Progenitor cell of endocrine pancreas (in vitro differentiated cells): ENCODE data around the gene DLL1. TPM values are rescaled to one million over a fixed set of nuclear protein-coding genes. Genes with fewer than 3 reads are reported as not detected.

Source experiments
- DNase-seq: peaks from one replicate; pipeline ENCODE4 v3.0.0; 2021; ENCODE audit warnings: low spot score; ENCODE audit not compliant: unreplicated experiment
- H3K27ac Mint-ChIP-seq: 2 replicates; pipeline ENCODE4 v1.8.0; 2021; ENCODE audit warnings: mild to moderate bottlenecking, moderate library complexity, mixed read lengths
- H3K27me3 Mint-ChIP-seq: 2 replicates; pipeline ENCODE4 v1.8.0; 2021; ENCODE audit warnings: mixed read lengths
- H3K36me3 Mint-ChIP-seq: 2 replicates; pipeline ENCODE4 v1.8.0; 2022; ENCODE audit warnings: mixed read lengths; ENCODE audit not compliant: insufficient read depth
- H3K4me1 Mint-ChIP-seq: 2 replicates; pipeline ENCODE4 v1.8.0; 2021; ENCODE audit warnings: low read depth, mixed read lengths
- H3K4me3 Mint-ChIP-seq: 2 replicates; pipeline ENCODE4 v1.8.0; 2021; ENCODE audit warnings: low read depth, mild to moderate bottlenecking, moderate library complexity, mixed read lengths
- H3K9me3 Mint-ChIP-seq: 2 replicates; pipeline ENCODE4 v1.8.0; 2021; ENCODE audit warnings: low read depth, mixed read lengths
- CTCF ChIP-seq: fragments of 200-600 bp; sonication (generic); IDR thresholded peaks from one replicate; pipeline ENCODE4 v1.5.0; 2021; ENCODE audit warnings: antibody characterized with exemption, mild to moderate bottlenecking; ENCODE audit not compliant: unreplicated experiment
- total RNA-seq: library from RNA; stranded (reverse); gene quantifications from 2 replicates; pipeline ENCODE4 v1.2.1, GENCODE V29; 2021

DLL1 gene
- total RNA-seq, 1 donor from 2014 or later, result 75.3 TPM

DNA sequence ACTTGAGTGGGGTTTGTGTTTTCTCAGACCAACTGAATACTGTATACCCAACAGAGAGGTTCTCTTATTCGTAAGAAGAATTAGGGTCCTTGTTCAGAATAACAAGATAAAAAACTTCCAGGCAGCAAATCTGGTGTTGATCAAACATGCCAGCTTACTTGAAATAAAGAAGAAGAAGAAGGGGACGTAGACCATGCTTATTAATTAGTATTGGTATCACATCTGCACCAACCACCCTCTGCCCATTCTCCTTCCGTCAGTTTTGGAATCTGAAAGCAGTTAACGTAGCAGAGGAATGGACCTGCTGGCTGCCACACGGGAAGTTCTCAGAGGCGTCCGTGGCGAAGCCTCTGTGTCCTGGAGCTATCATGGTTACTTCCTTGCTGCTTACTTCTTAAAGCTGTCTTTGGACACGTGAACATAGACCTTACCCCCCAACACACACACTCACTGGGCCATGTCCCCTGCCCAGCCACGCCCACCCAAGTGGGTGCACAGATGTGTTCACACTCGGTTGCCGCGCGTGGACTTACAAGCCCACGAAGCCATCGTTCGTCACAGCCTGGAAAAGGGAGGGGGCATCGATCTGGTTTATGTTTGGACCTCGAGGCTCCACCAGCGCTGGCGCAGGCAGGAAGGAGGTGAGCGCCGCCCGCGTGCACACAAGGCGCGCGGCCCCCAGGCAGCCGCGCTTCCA, 4.1 kb upstream of the DLL1 start:
- Mint-ChIP-seq H3K9me3 (no peaks in the 10 kb centered on the region), H3K36me3 (peaks cover 1% of the 10 kb centered on the region), H3K4me1 (peaks cover 32% of the 10 kb centered on the region), H3K4me3 (peak overlapping the region; percentile 72), H3K27me3 (peaks cover 36% of the 10 kb centered on the region), H3K27ac (peak overlapping the region; percentile 67)
- no peak for DNase-seq
- TF ChIP-seq CTCF, result no peak

- H3K36me3 Mint-ChIP-seq, result no peaks in the 10 kb centered on the region
- peaks cover 32% of the 10 kb centered on the region for H3K4me1 Mint-ChIP-seq
- H3K4me3 Mint-ChIP-seq, result peak overlapping the region; percentile 72
- H3K27ac Mint-ChIP-seq, result peak overlapping the region; percentile 45
- no peak for DNase-seq
- H3K27me3 Mint-ChIP-seq, result peaks cover 36% of the 10 kb centered on the region
- TF ChIP-seq CTCF, result no peak
- H3K9me3 Mint-ChIP-seq, result no peaks in the 10 kb centered on the region
These were observed 3.4 kb upstream of the DLL1 start for GRCh38 chr6:170294298-170294730.

DNA sequence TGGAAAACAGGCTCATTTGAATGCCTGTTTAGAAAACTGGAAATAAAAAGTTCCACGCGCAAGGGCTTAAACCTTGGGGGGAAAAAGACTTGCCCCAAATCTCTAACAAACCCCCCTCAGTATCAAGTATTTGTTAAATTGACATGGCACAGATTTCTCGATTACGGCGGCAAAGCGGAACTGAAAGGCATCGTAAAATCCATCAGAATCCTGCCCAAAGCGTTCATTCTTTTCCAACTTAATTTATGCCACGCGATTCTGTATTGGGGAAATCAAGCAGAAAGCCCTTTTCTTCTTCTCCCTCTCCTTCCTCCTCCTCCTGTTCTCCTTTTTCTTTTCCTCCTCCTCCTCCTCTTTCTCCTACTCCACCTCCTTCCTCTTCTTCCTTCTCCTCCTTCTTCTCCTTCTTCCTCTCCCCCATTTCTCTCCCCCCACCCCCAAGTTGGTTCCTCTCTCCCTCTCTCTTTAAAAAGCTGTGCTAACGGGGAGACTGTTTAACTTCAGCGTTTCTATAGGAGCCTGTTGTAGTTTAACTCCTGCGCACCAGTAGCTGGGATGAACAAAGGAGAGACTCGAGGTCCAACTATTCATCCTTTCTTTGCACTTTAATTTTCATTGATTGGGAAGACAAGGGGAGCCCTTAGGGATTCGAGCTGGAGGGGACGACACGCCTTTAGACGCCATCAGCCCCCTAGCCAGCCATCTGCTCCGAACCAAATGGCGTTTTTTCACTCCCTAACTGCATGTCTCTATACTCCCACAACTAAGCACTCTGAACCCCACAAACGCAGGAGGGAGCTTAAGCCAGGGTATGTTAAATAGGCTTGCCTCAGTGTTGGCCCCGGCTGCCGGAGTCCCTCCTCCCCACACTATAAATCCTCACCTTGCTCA, 2.7 kb upstream of the DLL1 start:
- no peak for TF ChIP-seq CTCF
- DNase-seq, result no peak
- peaks cover 40% of the 10 kb centered on the region for H3K27me3 Mint-ChIP-seq
- H3K9me3 Mint-ChIP-seq, result no peaks in the 10 kb centered on the region
- peak overlapping the region; percentile 42 for H3K27ac Mint-ChIP-seq
- H3K4me3 Mint-ChIP-seq, result no peak overlapping the region
- H3K4me1 Mint-ChIP-seq, result peaks cover 37% of the 10 kb centered on the region
- peaks cover 4% of the 10 kb centered on the region for H3K36me3 Mint-ChIP-seq

DNA sequence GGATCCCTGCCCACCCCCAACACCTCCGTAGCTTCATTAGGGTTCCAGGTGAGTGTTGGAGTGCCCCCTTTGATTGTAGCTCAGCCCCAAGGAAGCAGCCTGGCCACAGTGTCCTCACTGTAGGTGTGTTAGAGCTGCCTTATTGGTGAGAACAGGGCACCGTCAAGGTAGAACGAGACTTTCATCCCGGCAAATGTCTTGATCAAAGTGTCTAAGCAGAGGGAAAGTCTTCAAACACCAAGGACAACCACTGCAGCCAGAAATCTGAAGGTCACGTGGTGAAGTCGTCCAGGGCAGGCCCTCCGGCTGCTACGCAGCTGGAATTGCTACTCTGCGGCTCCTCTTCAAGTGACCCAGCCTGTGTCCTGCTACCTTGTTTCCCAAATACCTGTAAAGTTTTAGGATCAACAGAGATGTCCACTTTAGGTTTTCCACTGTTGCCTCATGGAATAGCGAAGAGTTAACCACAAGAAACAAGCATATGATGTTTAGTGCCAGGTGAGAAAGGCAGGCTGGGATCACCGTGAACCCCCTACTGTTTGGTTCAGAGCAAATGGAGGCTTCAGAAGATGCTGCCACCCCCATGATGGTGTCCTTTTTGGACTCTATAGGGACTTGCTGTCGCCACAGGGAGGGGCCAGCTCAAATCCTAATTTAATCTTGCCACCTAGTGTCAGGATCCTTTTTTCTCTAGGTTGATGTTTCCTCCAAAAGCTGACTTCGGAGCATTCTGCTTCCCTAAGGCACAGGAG, 1.7 kb upstream of the DLL1 start:
- Mint-ChIP-seq H3K27me3 (peaks cover 45% of the 10 kb centered on the region), H3K4me1 (peaks cover 39% of the 10 kb centered on the region), H3K27ac (peak overlapping the region; percentile 97), H3K9me3 (no peaks in the 10 kb centered on the region), H3K36me3 (peaks cover 13% of the 10 kb centered on the region), H3K4me3 (peak overlapping the region; percentile 85)
- DNase-seq, result no peak
- TF ChIP-seq CTCF, result no peak

GRCh38 chr6:170292111-170292406, 1.2 kb upstream of the DLL1 start:
- no peak for TF ChIP-seq CTCF
- Mint-ChIP-seq H3K4me3 (peak overlapping the region; percentile 85), H3K27ac (peak overlapping the region; percentile 97), H3K36me3 (peaks cover 13% of the 10 kb centered on the region), H3K27me3 (peaks cover 45% of the 10 kb centered on the region), H3K4me1 (peaks cover 41% of the 10 kb centered on the region), H3K9me3 (no peaks in the 10 kb centered on the region)
- no peak for DNase-seq
